Prostate gland (tissue), 2 donors: ENCODE measurements around the gene EHBP1. TPM values are rescaled to one million over a fixed set of nuclear protein-coding genes. Genes with fewer than 3 reads are reported as not detected.

Experiments used
- DNase-seq: peaks from one replicate; pipeline ENCODE4 v3.0.0-alpha.2; 2019; ENCODE audit warnings: low spot score
- H3K27ac ChIP-seq, 2 donors: fragments of 200-600 bp; sonication (generic); 2 replicates each; pipeline ENCODE4 v1.5.1; 2017 to 2019
- H3K27me3 ChIP-seq: fragments of 200-600 bp; sonication (generic); replicated peaks from 2 replicates; pipeline ENCODE4 v1.5.1; 2019; ENCODE audit not compliant: insufficient read depth
- H3K36me3 ChIP-seq, 2 donors: fragments of 200-600 bp; sonication (generic); 1 replicate in 1 of 2; 2 replicates in 1 of 2; pipeline versions ENCODE4 v1.5.1 to v1.8.1; 2017 to 2019
- H3K4me1 ChIP-seq: fragments of 200-600 bp; sonication (generic); replicated peaks from 2 replicates; pipeline ENCODE4 v1.5.1; 2019
- H3K4me3 ChIP-seq, 2 donors: fragments of 200-600 bp; sonication (generic); 2 replicates each; pipeline ENCODE4 v1.5.1; 2017 to 2019
- H3K9me3 ChIP-seq: fragments of 200-600 bp; sonication (generic); 2 replicates; pipeline ENCODE4 v1.5.1; 2017
- CTCF ChIP-seq, 4 experiments: fragments of 200-600 bp in 2 of 4; fragments of 450-650 bp in 2 of 4; sonication (generic) in 2 of 4; IDR thresholded peaks; 1 replicate in 3 of 4; 2 replicates in 1 of 4; pipeline ENCODE4 v1.5.1; 2016 to 2019; ENCODE audit warnings: antibody characterized with exemption in 4 of 4, mild to moderate bottlenecking in 2 of 4, moderate library complexity in 2 of 4
- POLR2A ChIP-seq: fragments of 450-650 bp; IDR thresholded peaks from one replicate; pipeline ENCODE4 v1.6.1; 2016; ENCODE audit warnings: antibody characterized with exemption, mild to moderate bottlenecking
- POLR2AphosphoS5 ChIP-seq: sonication (generic); formaldehyde crosslinking; IDR thresholded peaks from one replicate; pipeline ENCODE4 v1.6.1; 2017; ENCODE audit warnings: antibody characterized with exemption
- WGBS: methylation state at CpG from one replicate; pipeline ENCODE4 v1.1.5; 2018; 5-methylcytosine and 5-hydroxymethylcytosine counted together
- intact Hi-C: fragments of 100-400 bp; cut with DNase I; formaldehyde crosslinking; loops from one replicate; pipeline ENCODE4 v1.14.2; 2022
- total RNA-seq, 2 donors: library from RNA; depleted of rRNA; stranded (reverse); fragments of >200 nt; gene quantifications; one replicate each; pipeline ENCODE4 v1.1.0, GENCODE V29; 2016

Gene EHBP1
- total RNA-seq, 2 donors from 2014 or later, result 26.5 to 30.3 TPM

DNA sequence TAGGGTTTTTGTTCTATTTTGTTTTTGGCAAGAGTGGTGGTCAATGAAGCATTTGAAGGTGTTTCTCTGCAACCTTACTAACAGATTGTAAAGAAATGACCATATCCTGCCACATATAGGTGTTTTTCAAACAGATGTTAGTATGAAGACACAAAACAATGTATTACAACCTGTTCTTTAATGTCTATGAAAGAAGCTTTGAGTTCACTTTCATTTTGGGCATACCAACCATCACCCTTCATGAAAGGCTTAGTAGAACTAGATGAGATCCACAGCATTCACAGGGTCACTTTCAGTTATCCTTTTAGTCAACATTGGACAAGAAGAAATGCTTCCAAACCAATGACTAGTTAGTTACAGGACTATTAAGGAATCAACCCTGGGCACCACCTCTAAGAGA is 95.1 kb downstream of the EHBP1 start:
- TF ChIP-seq POLR2AphosphoS5, result no peak
- TF ChIP-seq CTCF (IDR thresholded peaks at IDR 0.05), result no peak
- no peak for TF ChIP-seq POLR2A
- Histone ChIP-seq H3K4me1 (no peaks in the 10 kb centered on the region), H3K27ac (no peak overlapping the region), H3K9me3 (no peaks in the 10 kb centered on the region), H3K27me3 (no peaks in the 10 kb centered on the region), H3K4me3 (no peak overlapping the region), H3K36me3 (no peaks in the 10 kb centered on the region)
- DNase-seq, result no peak
- intact Hi-C loops, result no loop called here

DNA sequence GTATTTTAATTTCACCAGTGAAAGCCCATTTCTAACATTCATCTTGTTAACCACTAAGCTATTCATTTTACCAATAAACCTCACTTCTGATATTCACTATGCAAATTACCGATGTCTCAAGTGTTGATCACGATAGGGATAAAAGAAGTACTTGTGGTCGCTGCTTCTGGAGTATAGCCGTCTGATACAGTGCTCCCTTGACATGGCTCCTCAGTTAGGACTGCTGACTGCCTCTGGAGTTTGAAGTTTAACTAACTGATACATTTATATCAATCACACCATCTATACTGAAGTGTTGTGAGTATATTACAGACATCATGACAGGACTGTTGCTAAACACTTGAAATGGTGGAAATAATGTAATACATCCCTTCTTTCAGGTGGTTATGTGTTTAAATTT is 95.6 kb downstream of the EHBP1 start:
- H3K36me3 ChIP-seq, result no peaks in the 10 kb centered on the region
- intact Hi-C loops, result no loop called here
- no peak for DNase-seq
- no peaks in the 10 kb centered on the region for H3K4me1 ChIP-seq
- no peak for TF ChIP-seq POLR2AphosphoS5
- TF ChIP-seq CTCF (IDR thresholded peaks at IDR 0.05), result no peak
- TF ChIP-seq POLR2A, result no peak
- no peaks in the 10 kb centered on the region for H3K9me3 ChIP-seq
- no peak overlapping the region for H3K27ac ChIP-seq
- WGBS, result 98% methylated on average over 4 of the region's 4 CpGs
- H3K27me3 ChIP-seq, result no peaks in the 10 kb centered on the region
- no peak overlapping the region for H3K4me3 ChIP-seq

DNA sequence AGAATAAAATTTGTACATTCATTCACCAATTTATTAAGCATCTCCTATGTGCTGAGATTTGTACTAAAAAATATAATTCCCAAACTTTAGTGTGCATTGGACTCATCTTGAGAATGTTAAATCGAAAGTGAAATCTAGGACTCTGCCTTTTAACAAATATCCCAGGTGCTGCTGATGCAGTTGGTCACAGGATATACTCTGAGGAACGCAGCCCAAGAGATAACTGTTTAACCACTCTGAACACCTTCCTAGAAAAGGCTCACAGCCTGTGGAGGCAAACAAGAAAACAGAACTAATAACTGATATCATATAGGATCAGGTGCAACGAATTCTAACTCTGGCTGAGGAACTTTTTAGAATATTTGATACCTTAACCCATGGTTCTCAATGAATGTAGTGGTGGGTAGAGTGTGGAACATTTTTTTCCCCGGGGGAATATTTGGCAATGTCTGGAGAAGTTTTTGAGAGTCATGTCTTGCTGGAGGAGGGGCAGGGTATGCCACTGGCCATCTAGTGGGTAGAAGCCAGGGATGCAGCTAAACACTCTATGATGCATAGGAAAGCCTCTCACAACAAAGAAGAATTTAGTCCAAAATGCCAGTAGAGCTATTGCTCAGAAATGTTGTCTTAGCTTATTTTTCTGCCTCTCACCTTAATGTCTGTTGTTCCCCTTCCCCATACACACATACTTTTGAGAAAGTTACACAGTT is 96.5 kb downstream of the EHBP1 start:
- H3K4me3 ChIP-seq, result no peak overlapping the region
- H3K27ac ChIP-seq, result no peak overlapping the region
- H3K9me3 ChIP-seq, result no peaks in the 10 kb centered on the region
- no peaks in the 10 kb centered on the region for H3K4me1 ChIP-seq
- H3K36me3 ChIP-seq, result no peaks in the 10 kb centered on the region
- 93% methylated on average over 4 of the region's 4 CpGs for WGBS
- TF ChIP-seq POLR2A, result no peak
- TF ChIP-seq POLR2AphosphoS5, result no peak
- no peak for TF ChIP-seq CTCF (IDR thresholded peaks at IDR 0.05)
- no peak for DNase-seq
- H3K27me3 ChIP-seq, result no peaks in the 10 kb centered on the region
- intact Hi-C loops, result no loop called here

DNA sequence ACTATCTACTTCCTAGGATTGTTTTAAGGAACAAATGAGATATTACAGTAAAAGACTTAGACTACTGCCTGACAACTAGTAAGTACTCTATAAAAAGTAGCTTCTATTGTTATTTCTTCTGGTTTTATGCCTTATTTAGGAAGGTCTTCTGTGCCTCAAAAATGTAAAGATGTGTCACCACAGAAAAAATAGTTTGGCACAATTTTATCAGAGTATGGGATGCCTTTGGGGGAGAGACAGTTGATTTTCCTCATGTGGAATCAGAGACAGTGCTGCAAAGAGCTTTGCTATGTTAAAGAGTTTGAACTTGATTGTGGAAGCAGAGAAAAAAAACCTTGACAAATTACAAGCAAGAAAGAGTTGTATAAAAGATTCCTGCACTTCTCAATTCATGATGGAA is 98.4 kb downstream of the EHBP1 start:
- intact Hi-C loops, result no loop called here

More for the DNA sequence above, 98.4 kb downstream of the EHBP1 start:
- Histone ChIP-seq H3K4me3 (no peak overlapping the region), H3K27me3 (no peaks in the 10 kb centered on the region), H3K9me3 (no peaks in the 10 kb centered on the region), H3K36me3 (no peaks in the 10 kb centered on the region), H3K4me1 (no peaks in the 10 kb centered on the region), H3K27ac (no peak overlapping the region)
- TF ChIP-seq POLR2A (no peak), CTCF (IDR thresholded peaks at IDR 0.05) (no peak), POLR2AphosphoS5 (no peak)
- DNase-seq, result no peak
